ENCODE results near the gene PHF12. TPM values are rescaled to one million over a fixed set of nuclear protein-coding genes. Genes with fewer than 3 reads are reported as not detected.

The PHF12 gene
- total RNA-seq, 2 donors from 2014 or later: 33.1 to 42.3 TPM

DNA sequence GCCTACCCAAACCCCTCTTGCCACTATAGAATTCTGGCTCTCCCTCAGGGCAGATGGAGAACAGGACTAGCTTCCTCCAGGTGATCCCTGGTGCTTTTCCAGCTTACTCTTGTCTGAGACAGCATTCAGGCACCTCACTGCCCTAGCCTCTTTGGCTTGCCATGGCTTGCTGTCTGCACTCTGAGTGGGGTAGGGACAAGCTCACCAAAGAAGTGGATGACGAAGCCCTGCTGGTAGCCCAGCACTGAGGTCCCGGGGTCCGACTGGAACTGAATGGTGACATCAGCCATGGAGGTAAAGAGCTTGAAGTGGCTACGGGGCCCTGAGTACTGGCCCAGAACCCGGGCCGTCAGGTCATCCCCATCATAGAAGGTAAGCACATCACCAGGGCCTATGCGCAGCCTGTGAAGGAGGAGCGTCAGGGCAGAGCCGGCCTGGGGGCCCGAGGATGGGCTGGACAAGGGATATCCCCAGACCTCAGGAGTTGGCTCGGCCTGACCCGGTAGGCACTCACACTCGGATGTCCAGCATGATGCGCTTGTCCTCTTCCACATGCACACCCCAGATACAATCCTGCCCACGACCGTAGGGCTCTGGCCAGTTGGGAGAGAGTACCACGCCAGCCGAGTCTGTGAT lies 7.6 kb upstream of the PHF12 start:
- ATAC-seq (no peak), DNase-seq (no peak)
- intact Hi-C loops (cut with DNase I, micrococcal nuclease): no loop called here

DNA sequence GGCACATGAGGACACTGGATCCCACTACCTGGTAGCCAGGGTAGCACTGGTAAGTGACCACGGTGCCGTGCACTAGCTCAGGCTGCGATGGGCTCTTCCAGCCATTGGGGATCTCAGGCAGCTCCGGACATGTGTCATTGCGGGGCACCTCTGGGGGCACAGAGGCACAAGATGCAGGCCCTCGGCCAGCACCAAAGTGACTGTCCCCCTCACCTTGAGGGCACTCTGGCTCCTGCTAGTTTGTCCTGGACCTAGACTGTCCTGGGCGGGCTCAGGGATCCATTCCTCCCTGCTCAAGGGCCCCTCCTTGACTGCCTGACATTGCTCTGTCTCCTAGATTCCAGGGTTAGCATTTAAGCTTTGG lies 6.7 kb upstream of the PHF12 start:
- no peak for DNase-seq
- ATAC-seq: no peak
- intact Hi-C loops (cut with DNase I, micrococcal nuclease): no loop called here

DNA sequence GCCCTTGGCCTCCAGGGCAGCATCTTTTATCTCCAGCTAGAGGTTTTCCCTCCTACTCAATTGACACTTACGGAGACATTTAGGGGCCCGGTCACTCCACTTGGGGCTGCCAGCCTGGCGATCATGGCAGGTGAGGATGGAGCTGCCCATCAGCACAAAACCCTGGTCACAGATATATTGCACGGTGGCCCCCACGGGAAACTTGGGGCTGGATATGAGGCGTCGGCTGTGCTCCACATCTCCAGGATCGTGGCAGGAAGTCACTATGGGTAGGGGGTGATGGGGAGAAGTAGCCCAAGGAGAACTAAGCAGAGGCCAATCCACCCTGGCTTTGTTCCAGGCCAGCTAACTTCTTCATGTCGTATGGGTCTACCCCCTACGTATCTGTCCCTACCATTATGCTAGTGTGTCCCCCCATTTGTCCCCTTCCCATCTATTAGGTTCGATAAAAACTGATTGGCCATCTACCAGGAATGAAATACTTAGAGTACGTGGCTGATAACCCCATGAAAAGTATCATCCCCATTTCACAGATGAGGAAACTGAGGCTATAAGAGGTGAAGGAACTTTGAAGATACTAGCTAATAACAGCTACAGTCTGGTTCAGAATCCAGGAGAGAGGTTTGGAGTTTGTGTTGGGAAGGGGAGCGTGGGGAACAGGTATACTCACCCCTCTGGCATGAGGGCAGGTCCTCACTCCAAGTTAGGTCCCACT lies 6.1 kb upstream of the PHF12 start:
- intact Hi-C loops (cut with DNase I, micrococcal nuclease): no loop called here
- DNase-seq (no peak), ATAC-seq (no peak)

DNA sequence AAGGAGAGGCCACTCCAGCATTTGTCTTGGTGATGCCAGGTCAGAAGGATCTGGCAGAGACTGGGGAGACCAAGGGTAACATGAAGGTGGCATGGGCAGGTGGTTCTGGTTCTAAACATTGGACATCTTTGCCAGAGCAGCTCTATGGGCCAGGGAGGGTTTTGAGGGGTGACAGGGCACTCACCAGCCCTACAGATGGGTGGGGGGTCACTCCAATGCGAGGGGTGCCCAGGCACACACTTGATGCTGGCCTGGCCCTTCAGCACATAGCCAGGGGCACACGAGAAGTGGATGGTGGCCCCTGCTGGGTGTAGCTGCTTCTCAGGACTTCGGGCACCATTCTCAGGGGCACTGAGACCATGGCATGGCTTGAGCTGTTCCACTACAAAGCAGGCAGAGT lies 5.5 kb upstream of the PHF12 start:
- DNase-seq (no peak), ATAC-seq (no peak)
- intact Hi-C loops (cut with DNase I, micrococcal nuclease): no loop called here

DNA sequence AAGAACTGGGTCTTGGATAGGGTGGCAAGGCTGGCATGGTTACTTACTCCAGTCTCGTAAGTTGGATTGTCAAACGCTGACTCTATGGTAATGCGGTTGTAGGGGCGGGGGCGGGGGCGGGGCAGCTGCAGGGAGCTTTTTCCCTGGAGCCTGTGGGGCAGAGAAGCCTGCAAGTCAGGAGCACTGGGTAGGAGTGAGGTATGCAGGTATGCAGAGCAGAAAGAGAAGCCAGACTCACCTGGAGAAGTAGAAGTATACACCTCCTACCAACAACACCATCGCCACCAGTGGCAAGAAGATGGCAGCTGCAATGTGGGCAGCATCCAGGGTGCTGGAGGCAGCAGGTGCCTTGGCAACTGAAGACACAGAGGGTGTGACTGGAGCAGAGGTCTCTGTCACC lies 4.8 kb upstream of the PHF12 start:
- intact Hi-C loops (cut with DNase I, micrococcal nuclease): no loop called here
- DNase-seq: no peak
- ATAC-seq: no peak

DNA sequence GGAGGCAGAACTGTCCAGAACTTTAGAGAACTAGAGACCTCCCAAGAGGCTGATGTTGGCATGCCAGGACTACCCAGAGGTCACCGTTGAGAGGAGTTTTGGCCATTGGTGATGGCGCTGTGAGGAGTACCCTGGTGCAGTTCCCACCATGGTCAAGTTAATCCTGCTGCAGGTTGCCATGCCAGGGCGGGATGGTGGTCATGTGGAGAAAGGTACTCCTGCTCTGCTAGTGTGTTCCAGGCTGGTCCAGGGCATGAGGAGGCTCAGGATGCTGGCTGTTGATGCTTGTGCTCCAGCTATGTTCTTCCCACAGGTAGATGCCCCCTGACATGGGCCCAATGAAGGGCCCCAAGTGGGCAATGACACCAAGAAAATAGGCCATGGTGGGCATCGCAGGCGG lies 4.1 kb upstream of the PHF12 start:
- intact Hi-C loops (cut with DNase I, micrococcal nuclease): no loop called here
- DNase-seq: no peak

DNA sequence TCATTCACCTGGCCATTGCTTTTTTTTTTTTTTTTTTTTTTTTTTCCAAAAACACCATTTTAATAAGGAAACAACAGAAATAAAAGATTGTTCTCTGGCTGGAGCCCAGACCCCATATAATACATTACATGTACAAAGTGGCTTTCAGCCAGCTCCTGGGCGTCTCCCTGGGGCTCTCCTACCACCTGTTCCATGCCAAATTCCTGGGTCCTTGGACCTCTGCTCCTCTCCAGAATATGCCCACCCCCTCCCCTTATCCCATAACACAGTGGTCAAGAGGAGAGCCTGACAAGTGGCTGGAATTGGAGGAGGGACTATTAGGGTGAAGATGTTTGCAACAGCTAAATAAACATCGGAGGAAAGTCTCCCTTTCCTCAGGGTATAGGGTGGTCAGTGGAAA lies 3.6 kb upstream of the PHF12 start:
- ATAC-seq (no peak), DNase-seq (no peak)
- intact Hi-C loops (cut with DNase I, micrococcal nuclease): no loop called here

More for the DNA sequence above, 4.1 kb upstream of the PHF12 start:
- no peak for ATAC-seq

DNA sequence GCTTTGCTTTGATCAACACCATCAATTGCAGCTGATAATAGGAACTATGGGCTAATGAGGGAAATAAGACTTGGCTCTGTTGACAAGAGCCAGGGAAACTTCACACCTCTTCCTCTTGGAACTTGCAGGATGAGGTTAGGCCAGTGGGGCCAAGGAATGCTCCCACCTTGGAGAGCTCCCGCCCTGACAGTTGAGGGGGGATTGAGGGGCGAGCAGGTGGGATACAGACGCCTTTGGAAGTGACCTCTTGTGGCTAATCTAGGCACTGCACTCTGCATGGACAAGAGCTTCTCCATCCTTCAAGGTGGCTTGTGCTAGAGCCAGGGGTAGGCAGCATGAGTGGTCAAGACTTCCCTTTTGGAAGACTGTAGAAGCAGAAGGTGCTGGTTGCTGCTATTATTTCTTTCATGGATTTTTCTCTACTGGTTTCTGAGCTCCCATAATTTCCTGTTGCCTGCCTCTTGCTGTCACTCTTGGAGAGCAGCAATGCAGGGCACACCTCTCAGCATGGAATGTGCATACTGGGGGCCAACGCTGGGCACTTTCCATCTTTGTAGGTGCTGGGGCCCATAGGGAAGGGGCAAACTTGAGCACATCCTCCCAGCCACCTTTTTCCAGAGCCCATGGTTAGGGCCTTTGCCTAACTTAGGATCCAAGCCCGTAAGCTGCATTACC lies 2.3 kb upstream of the PHF12 start:
- DNase-seq (peak; percentile 24 to 58), ATAC-seq (no peak)
- intact Hi-C loops (cut with DNase I, micrococcal nuclease): no loop called here

DNA sequence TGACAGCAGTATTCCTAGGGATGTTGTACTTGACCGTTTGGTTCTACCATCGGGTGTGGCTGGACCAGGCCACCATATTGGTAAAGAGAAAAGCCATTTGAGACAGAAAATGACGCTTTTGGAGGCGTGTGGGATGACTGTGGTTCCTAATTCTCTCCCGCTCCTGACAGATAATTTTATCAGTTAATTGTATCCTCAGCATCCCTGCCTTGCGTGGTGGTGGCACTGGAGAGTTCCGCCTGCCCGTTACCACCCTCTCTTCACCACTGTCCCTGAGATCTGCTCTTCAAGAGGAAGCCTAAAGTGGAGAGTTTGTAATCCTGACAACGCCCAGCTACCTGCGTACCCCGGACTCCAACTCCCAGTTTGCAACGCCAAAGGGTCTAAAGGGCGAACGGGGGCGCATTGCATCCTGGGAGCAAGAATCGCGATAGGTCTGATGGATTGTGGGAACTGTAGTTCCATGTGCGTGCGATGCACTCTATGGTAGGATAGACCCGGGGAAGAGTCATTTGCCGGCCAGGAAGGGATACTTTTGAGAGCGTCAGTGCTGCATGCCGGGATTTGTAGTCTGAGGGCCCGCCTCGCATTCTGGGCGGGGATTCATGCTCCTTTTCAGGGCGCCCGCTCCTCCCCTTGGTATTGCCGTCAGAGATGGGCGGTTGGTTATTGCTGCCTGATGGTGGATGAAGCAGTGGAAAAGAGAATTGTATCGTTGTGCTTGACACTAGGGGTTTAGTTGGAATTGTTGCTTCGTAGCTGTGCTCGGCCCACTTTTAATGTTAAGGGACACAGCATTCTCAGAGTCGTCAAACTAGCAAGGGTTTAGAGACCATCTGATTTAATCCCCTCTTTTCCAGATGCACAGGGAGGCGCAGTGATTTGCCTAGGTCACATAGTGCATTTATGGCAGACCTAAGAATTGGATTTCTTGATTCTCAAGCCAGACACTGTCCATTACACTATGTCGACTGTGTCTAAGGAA lies 965 bp upstream of the PHF12 start:
- intact Hi-C loops (cut with DNase I, micrococcal nuclease): no loop called here
- ATAC-seq (peak; percentile 71), DNase-seq (peak; percentile 94 to 99)

DNA sequence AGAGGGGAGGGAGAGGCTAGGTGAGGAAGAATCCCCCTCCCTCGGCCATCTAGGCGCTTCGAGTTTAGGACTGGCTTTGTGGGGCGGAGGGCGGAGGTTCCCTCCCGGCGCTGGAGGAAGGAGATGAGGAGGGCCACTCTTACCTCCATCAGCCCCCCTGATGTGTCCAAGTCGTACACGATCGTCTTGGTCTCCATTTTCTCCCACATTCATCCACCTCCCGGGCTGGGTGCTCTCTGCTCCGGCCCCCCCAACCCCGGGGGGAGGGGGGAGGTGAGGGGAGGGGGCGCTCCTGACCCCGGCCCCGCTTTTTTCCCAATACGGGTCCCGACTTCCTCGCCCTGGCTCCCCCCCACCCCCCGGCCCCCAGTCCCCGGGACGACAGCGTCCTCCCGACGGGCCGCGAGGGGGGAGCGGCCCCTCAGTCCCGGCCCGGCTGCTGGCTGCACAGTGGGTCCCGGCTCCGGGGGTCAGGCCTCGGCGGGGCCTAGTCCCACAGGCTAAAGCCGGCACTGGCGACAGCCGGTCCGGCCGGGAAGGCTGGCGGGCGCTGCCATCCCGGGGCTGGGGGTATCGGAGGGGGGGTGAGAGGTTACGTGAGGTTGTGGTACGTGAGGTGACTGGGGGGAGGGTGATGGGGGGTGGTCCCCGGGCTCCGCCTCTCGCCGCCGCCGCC lies 428 bp downstream of the PHF12 start:
- DNase-seq: no peak
- intact Hi-C loops (cut with DNase I, micrococcal nuclease): no loop called here
- peak; percentile 1 for ATAC-seq

DNA sequence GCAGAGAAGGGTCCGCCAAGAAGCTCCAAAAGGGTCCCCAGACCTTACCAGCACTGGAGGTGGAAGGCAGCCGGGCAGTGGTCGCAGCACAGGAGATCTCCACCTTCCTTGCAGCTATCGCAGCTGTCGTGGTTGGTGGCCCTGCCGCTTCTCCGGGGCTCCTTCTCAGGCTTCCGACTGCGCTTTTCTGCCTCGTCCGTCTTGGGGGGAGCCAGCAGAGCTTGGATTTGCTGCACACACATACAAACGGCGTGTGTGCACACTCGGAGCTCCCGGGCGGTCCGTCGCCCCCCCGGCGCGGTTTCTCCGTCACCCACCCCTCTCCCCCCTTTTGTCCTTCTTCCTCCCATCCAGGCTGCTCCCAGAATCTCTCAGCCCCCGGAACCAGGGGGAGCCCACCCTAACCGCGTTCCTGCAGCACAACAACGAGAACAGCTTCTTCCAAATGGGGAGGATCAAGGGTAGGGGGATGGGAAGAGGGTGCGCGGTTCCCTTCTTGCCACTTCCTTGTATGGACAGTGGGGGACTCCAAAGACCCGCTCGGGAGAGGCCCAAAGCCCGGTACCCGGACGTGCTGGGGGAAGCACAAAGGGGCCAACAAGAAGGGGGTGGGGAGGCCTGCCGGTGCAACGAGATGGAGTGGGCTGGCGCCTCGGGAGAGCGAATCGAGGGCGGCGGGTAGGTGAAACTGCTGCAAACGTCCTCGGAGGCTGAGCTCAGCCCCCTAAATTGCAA lies 1.1 kb downstream of the PHF12 start:
- intact Hi-C loops (cut with DNase I, micrococcal nuclease): no loop called here
- no peak for ATAC-seq
- peak; percentile 67 to 74 for DNase-seq

DNA sequence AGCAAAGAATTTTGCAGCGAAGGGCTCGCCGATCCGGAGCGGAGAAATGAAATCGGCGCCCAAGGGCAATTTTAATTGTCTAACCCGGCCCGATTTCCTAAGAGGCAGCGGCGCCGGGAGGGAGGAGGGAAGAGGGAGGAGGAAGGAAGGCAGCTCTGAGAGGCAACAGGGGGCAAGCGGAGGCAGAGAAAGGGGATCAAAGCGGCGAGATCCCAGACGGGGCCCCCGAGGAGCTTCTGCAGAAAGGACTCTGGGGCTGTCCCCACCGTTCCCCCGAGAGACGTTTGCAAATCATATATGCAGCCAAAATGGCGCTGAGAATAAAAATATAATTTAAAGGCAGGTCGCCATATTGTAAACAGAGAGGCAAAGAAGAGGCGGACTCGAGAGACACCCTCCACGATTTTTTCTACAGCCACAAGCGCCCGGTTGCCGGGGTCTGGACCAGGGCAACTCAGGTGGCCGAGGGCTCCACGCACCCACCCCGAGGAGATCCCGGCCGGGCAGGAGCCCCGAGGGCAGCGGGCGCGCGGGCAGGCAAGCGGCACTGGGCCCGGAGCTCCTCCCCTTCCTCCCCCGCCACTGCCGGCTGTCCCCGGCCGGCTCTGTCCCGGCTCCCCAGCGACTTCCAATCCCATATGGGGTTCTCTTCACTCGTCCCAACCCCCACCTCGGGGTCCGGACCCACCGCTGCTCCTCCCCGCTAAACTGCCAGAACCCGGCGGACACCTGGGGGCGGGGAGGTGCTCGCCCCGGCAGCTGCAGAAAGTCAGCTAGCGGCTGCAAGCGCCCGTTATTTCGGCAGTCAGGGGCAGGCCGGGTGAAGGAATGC lies 1.9 kb downstream of the PHF12 start:
- DNase-seq: peak; percentile 62 to 79
- intact Hi-C loops (cut with DNase I, micrococcal nuclease): no loop called here
- ATAC-seq: peak; percentile 12

DNA sequence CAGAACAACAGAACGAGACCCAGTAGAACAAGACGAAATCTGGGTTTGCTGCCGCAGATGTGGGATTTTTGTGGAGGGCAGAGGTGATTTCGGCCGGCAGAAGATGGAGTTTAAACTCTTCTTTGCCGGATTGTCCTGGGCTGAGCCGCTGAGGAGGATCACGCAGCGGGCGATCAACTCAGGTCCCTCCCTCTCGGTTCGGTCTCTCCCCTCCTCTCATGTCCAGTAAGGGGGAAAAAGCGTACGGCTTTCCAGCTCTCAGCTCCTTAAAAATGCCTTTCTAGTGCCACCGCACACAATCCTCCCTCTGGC lies 2.5 kb downstream of the PHF12 start:
- ATAC-seq: no peak
- no peak for DNase-seq
- intact Hi-C loops (cut with DNase I, micrococcal nuclease): no loop called here

DNA sequence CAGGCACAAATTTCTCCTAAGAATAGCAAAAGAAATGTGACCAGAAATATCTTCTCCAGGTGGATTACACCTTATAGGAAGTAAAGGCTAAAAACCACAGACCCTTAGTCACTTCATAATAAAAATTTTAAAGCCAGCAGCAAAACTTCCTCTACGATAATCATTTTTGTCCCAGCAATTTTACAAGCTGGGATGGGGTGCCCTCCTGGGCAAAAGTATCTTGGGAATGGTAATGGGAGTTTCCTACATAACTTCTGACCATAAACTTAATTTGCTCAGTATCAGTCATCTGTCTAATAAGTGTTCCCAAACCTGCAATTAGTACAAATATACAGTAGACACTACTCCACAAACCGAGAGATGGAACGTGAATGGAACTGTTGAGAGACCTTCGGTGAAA lies 3.0 kb downstream of the PHF12 start:
- intact Hi-C loops (cut with DNase I, micrococcal nuclease): no loop called here
- ATAC-seq (no peak), DNase-seq (no peak)

DNA sequence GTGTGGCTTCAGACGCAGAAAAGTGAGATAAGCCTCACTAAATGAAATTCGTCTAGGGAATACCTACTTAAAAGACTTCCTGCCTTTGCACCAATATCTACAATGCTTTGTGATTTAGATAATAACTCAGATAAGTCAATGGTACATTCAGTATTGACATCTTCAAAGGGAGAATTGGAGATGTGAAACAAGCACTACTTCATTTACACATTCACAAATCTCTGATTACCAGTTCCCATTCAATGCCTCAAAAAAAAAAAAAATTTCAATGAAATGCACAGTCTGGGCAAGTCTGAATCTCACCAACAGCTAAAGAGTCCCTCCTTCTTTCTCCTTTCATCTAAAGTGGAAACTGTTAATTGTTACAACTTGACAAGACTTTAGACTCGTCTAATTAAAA lies 3.7 kb downstream of the PHF12 start:
- no peak for DNase-seq
- no peak for ATAC-seq
- intact Hi-C loops (cut with DNase I, micrococcal nuclease): no loop called here

DNA sequence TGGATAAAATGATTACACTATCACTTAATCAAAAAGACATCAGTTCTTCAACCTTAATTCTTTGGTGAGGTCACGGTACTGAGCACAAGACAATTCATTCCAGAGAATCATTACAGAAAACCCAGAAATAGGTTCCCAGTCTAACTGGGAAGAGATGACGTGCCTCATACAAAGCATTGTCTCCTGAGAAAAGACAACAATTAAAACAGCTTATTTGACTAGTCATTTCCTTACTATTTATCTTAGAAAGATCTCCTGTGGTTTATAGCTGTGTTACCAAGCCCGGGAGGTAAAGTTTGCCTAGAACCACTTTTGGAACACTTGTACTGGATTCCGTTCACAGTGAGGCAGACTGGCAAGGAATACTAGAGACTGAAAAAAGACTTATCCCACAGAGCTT lies 5.1 kb downstream of the PHF12 start:
- DNase-seq: no peak
- ATAC-seq: no peak
- intact Hi-C loops (cut with DNase I, micrococcal nuclease): no loop called here
